HepG2 (cell line): ENCODE results near the gene HINT1. TPM values are rescaled to one million over a fixed set of nuclear protein-coding genes. Genes with fewer than 3 reads are reported as not detected.

Source experiments
- ATF1 ChIP-seq: IDR thresholded peaks from 2 replicates; pipeline ENCODE4 v1.6.1; 2016; ENCODE audit warnings: mild to moderate bottlenecking, control low read depth
- FOXA3 ChIP-seq: IDR thresholded peaks from 2 replicates; pipeline ENCODE4 v1.6.1; 2016; ENCODE audit warnings: missing genetic modification reagents, missing compliant biosample characterization
- FOXM1 ChIP-seq: sonication (generic); formaldehyde crosslinking; IDR thresholded peaks from 2 replicates; pipeline ENCODE4 v1.5.0; 2020; ENCODE audit warnings: missing genetic modification reagents
- GMEB2 ChIP-seq: IDR thresholded peaks from 2 replicates; pipeline ENCODE4 v1.6.1; 2016; ENCODE audit warnings: missing biosample characterization, missing genetic modification reagents, low read depth
- NR2F6 ChIP-seq, 2 experiments: IDR thresholded peaks; 2 replicates each; pipeline ENCODE4 v1.6.1; 2016; ENCODE audit warnings: antibody characterized with exemption in 1 of 2, mild to moderate bottlenecking in 1 of 2
- PHF20 ChIP-seq: sonication (generic); formaldehyde crosslinking; IDR thresholded peaks from 2 replicates; pipeline ENCODE4 v1.5.0; 2020; ENCODE audit warnings: mild to moderate bottlenecking, missing genetic modification reagents
- PHF8 ChIP-seq: sonication (generic); formaldehyde crosslinking; IDR thresholded peaks from 2 replicates; pipeline ENCODE4 v1.5.0; 2020; ENCODE audit warnings: missing genetic modification reagents
- PTBP1 ChIP-seq: fragments of 200-400 bp; formaldehyde crosslinking; IDR thresholded peaks from 2 replicates; pipeline ENCODE4 v1.6.1; 2018; ENCODE audit warnings: low read length, low read depth; ENCODE audit not compliant: poor library complexity, severe bottlenecking
- RXRA ChIP-seq: sonication (generic); formaldehyde crosslinking; IDR thresholded peaks from 2 replicates; pipeline ENCODE4 v1.5.1; 2020; ENCODE audit warnings: missing genetic modification reagents
- SNAI1 ChIP-seq: sonication (generic); formaldehyde crosslinking; IDR thresholded peaks from 2 replicates; pipeline ENCODE4 v1.5.0; 2020; ENCODE audit warnings: mild to moderate bottlenecking, missing genetic modification reagents, borderline replicate concordance
- TARDBP ChIP-seq: sonication (generic); formaldehyde crosslinking; IDR thresholded peaks from 2 replicates; pipeline ENCODE4 v1.8.0; 2022; ENCODE audit warnings: mild to moderate bottlenecking, missing genetic modification reagents
- TBL1XR1 ChIP-seq: fragments of 150-350 bp; IDR thresholded peaks from 2 replicates; pipeline ENCODE4 v1.6.1; 2014; ENCODE audit warnings: borderline replicate concordance, low read length; ENCODE audit not compliant: partially characterized antibody
- TMF1 ChIP-seq: sonication (generic); formaldehyde crosslinking; IDR thresholded peaks from 2 replicates; pipeline ENCODE4 v1.8.1; 2022; ENCODE audit warnings: low read depth, missing genetic modification reagents
- ZNF414 ChIP-seq: sonication (generic); formaldehyde crosslinking; IDR thresholded peaks from 2 replicates; pipeline ENCODE4 v1.5.0; 2020; ENCODE audit warnings: missing genetic modification reagents
- ZNF629 ChIP-seq: sonication (generic); formaldehyde crosslinking; conservative IDR thresholded peaks from 2 replicates; pipeline ENCODE4 v1.5.0; 2020; ENCODE audit warnings: missing genetic modification reagents
- ZNF703 ChIP-seq: sonication (generic); formaldehyde crosslinking; IDR thresholded peaks from 2 replicates; pipeline ENCODE4 v1.5.1; 2020; ENCODE audit warnings: missing genetic modification reagents, mild to moderate bottlenecking, moderate library complexity, borderline replicate concordance
- ZSCAN31 ChIP-seq: sonication (generic); formaldehyde crosslinking; IDR thresholded peaks from 2 replicates; pipeline ENCODE4 v1.5.0; 2020; ENCODE audit warnings: low read depth, mild to moderate bottlenecking, missing genetic modification reagents
- polyA plus RNA-seq, 8 experiments: library from polyadenylated mRNA; depleted of rRNA in 3 of 8; stranded (reverse) in 7 of 8; unstranded in 1 of 8; fragments of >200 nt; fragmentation: Illumina TruSeq in 4 of 8; extraction: Trizol in 4 of 8; gene quantifications; 2 replicates each; pipeline versions ENCODE4 v1.2.1 to v1.2.3, GENCODE V29; 2011 to 2016; ENCODE audit warnings: low read depth in 4 of 8, missing spikeins in 1 of 8, mixed read lengths in 1 of 8; ENCODE audit not compliant: insufficient read depth in 1 of 8
- total RNA-seq, 5 experiments: library from RNA; depleted of rRNA; stranded (reverse); fragments of >200 nt; fragmentation: Illumina TruSeq; extraction: Trizol; gene quantifications; 2 replicates each; pipeline ENCODE4 v1.2.3, GENCODE V29; 2016; ENCODE audit warnings: low read depth in 1 of 5
- TF ChIP-seq, protein P1 (sequence below): sonication (generic); formaldehyde crosslinking; IDR thresholded peaks from 2 replicates; pipeline ENCODE4 v1.4.0; 2020; ENCODE audit warnings: missing genetic modification reagents
- TF ChIP-seq, protein P2 (sequence below): IDR thresholded peaks from 2 replicates; pipeline ENCODE4 v1.6.1; 2016; ENCODE audit warnings: missing genetic modification reagents, missing compliant biosample characterization
- TF ChIP-seq, protein P3 (sequence below): sonication (generic); formaldehyde crosslinking; IDR thresholded peaks from 2 replicates; pipeline ENCODE4 v1.8.1; 2023; ENCODE audit warnings: mild to moderate bottlenecking, missing genetic modification reagents
- TF ChIP-seq, protein P4 (sequence below): sonication (generic); formaldehyde crosslinking; IDR thresholded peaks from 2 replicates; pipeline ENCODE4 v1.4.0; 2020; ENCODE audit warnings: missing genetic modification reagents; ENCODE audit errors: not compliant biosample characterization

The HINT1 gene
- total and polyA plus RNA-seq, 2 of the 13 experiments (the other 11 are each of a cell fraction or from before 2014, with no cell fraction given) = 428 to 997 TPM

GRCh38 chr5:131165119-131165727 is at the start of gene HINT1 (continued):
- no peak for TF ChIP-seq ZNF703 (CRISPR knock-in tag)
- no peak; the same call in none of the 2 replicates for TF ChIP-seq ZSCAN31
- TF ChIP-seq ZNF629 (CRISPR knock-in tag) = peak; percentile 20; the same call in 1 of the 2 replicates
- TF ChIP-seq, protein P1, sequence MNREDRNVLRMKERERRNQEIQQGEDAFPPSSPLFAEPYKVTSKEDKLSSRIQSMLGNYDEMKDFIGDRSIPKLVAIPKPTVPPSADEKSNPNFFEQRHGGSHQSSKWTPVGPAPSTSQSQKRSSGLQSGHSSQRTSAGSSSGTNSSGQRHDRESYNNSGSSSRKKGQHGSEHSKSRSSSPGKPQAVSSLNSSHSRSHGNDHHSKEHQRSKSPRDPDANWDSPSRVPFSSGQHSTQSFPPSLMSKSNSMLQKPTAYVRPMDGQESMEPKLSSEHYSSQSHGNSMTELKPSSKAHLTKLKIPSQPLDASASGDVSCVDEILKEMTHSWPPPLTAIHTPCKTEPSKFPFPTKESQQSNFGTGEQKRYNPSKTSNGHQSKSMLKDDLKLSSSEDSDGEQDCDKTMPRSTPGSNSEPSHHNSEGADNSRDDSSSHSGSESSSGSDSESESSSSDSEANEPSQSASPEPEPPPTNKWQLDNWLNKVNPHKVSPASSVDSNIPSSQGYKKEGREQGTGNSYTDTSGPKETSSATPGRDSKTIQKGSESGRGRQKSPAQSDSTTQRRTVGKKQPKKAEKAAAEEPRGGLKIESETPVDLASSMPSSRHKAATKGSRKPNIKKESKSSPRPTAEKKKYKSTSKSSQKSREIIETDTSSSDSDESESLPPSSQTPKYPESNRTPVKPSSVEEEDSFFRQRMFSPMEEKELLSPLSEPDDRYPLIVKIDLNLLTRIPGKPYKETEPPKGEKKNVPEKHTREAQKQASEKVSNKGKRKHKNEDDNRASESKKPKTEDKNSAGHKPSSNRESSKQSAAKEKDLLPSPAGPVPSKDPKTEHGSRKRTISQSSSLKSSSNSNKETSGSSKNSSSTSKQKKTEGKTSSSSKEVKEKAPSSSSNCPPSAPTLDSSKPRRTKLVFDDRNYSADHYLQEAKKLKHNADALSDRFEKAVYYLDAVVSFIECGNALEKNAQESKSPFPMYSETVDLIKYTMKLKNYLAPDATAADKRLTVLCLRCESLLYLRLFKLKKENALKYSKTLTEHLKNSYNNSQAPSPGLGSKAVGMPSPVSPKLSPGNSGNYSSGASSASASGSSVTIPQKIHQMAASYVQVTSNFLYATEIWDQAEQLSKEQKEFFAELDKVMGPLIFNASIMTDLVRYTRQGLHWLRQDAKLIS (CRISPR knock-in tag) = no peak; the same call in 1 of the 2 replicates
- no peak for TF ChIP-seq SNAI1
- TF ChIP-seq PHF20 (CRISPR knock-in tag) = peak; percentile 45; the same call in 1 of the 2 replicates
- peak; percentile 79 for TF ChIP-seq PHF8 (CRISPR knock-in tag)
- TF ChIP-seq ZNF414 (CRISPR knock-in tag) = no peak
- TF ChIP-seq, protein P2, sequence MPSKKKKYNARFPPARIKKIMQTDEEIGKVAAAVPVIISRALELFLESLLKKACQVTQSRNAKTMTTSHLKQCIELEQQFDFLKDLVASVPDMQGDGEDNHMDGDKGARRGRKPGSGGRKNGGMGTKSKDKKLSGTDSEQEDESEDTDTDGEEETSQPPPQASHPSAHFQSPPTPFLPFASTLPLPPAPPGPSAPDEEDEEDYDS (CRISPR knock-in tag) = peak; percentile 82
- TF ChIP-seq TBL1XR1 = no peak
- TF ChIP-seq RXRA = no peak; the same call in 1 of the 2 replicates
- no peak for TF ChIP-seq FOXM1
- no peak for TF ChIP-seq TMF1
- no peak for TF ChIP-seq GMEB2 (CRISPR knock-in tag)
- TF ChIP-seq, protein P3, sequence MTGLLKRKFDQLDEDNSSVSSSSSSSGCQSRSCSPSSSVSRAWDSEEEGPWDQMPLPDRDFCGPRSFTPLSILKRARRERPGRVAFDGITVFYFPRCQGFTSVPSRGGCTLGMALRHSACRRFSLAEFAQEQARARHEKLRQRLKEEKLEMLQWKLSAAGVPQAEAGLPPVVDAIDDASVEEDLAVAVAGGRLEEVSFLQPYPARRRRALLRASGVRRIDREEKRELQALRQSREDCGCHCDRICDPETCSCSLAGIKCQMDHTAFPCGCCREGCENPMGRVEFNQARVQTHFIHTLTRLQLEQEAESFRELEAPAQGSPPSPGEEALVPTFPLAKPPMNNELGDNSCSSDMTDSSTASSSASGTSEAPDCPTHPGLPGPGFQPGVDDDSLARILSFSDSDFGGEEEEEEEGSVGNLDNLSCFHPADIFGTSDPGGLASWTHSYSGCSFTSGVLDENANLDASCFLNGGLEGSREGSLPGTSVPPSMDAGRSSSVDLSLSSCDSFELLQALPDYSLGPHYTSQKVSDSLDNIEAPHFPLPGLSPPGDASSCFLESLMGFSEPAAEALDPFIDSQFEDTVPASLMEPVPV (CRISPR knock-in tag) = no peak
- no peak for TF ChIP-seq PTBP1
- TF ChIP-seq, protein P4, sequence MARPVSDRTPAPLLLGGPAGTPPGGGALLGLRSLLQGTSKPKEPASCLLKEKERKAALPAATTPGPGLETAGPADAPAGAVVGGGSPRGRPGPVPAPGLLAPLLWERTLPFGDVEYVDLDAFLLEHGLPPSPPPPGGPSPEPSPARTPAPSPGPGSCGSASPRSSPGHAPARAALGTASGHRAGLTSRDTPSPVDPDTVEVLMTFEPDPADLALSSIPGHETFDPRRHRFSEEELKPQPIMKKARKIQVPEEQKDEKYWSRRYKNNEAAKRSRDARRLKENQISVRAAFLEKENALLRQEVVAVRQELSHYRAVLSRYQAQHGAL (CRISPR knock-in tag) = no peak
- no peak for TF ChIP-seq TARDBP (CRISPR knock-in tag)
- no peak for TF ChIP-seq NR2F6 (IDR thresholded peaks at IDR 0.05)
- no peak; the same call in 1 of the 2 replicates for TF ChIP-seq NR2F6 (CRISPR knock-in tag; IDR thresholded peaks at IDR 0.05)
- TF ChIP-seq ATF1 (CRISPR knock-in tag) = no peak
- no peak for TF ChIP-seq FOXA3 (CRISPR knock-in tag)
